DND-41 (cell line): ENCODE data around the gene MS4A4E.

Experiments used
- ATAC-seq: fragments of 200-7000 bp; cut with Tn5 transposase; 3 replicates; pipeline ENCODE4 v1.9.1; 2021; ENCODE audit warnings: low read depth; ENCODE audit not compliant: insufficient read depth
- DNase-seq: peaks from one replicate; pipeline ENCODE4 v3.0.0-alpha.2; 2020
- H2AFZ ChIP-seq: 2 replicates; pipeline ENCODE4 v1.6.0; 2012; ENCODE audit warnings: low read depth, low read length
- H3K27ac ChIP-seq: 2 replicates; pipeline ENCODE4 v1.5.1; 2012; ENCODE audit warnings: low read length, inconsistent platforms
- H3K27me3 ChIP-seq: fragments of 200-600 bp; sonication (generic); 2 replicates; pipeline ENCODE4 v1.6.0; 2012; ENCODE audit warnings: low read length, mild to moderate bottlenecking, inconsistent platforms; ENCODE audit not compliant: insufficient read depth, poor library complexity
- H3K36me3 ChIP-seq: 2 replicates; pipeline ENCODE4 v1.5.1; 2012; ENCODE audit warnings: low read length, inconsistent platforms; ENCODE audit not compliant: insufficient read depth
- H3K4me1 ChIP-seq: 2 replicates; pipeline ENCODE4 v1.5.1; 2012; ENCODE audit warnings: mild to moderate bottlenecking, low read length; ENCODE audit not compliant: insufficient read depth
- H3K4me2 ChIP-seq: 2 replicates; pipeline ENCODE4 v1.6.0; 2012; ENCODE audit warnings: mild to moderate bottlenecking, moderate library complexity, low read length, inconsistent platforms; ENCODE audit not compliant: insufficient read depth
- H3K4me3 ChIP-seq, 2 experiments: fragments of 200-600 bp in 1 of 2; shearing (Covaris generic) in 1 of 2; 2 replicates each; pipeline ENCODE4 v1.5.1; 2012 to 2016; ENCODE audit warnings: inconsistent platforms in 2 of 2, low read length in 2 of 2, mild to moderate bottlenecking in 2 of 2, low read depth in 1 of 2, moderate library complexity in 1 of 2
- H3K79me2 ChIP-seq: 2 replicates; pipeline ENCODE4 v1.6.0; 2012; ENCODE audit warnings: low read length, inconsistent platforms; ENCODE audit not compliant: insufficient read depth
- H3K9ac ChIP-seq: 2 replicates; pipeline ENCODE4 v1.6.0; 2012; ENCODE audit warnings: low read depth, mild to moderate bottlenecking, inconsistent platforms, low read length, moderate library complexity
- H3K9me3 ChIP-seq: 2 replicates; pipeline ENCODE4 v1.5.1; 2012; ENCODE audit warnings: low read length, moderate library complexity, mild to moderate bottlenecking, inconsistent platforms; ENCODE audit not compliant: insufficient read depth, severe bottlenecking
- H4K20me1 ChIP-seq: 2 replicates; pipeline ENCODE4 v1.6.0; 2012; ENCODE audit warnings: low read length; ENCODE audit not compliant: insufficient read depth
- CTCF ChIP-seq: IDR thresholded peaks from 2 replicates; pipeline ENCODE4 v1.5.1; 2012; ENCODE audit warnings: borderline replicate concordance, low read length, moderate library complexity, mild to moderate bottlenecking; ENCODE audit not compliant: poor library complexity, severe bottlenecking; ENCODE audit errors: extremely low read depth
- EZH2 ChIP-seq: IDR thresholded peaks from 3 replicates; pipeline ENCODE4 v1.6.1; 2012; ENCODE audit warnings: borderline replicate concordance, low read depth, mild to moderate bottlenecking, moderate library complexity, low read length, inconsistent platforms; ENCODE audit not compliant: severe bottlenecking

MS4A4E gene

GRCh38 chr11:60150279-60150678 is 92.7 kb downstream of the MS4A4E start:
- no peak overlapping the region for H3K4me2 ChIP-seq
- ATAC-seq: no peak

More at GRCh38 chr11:60150279-60150678, 92.7 kb downstream of the MS4A4E start:
- Histone ChIP-seq H4K20me1 (no peaks in the 10 kb centered on the region), H3K4me3 (no peak overlapping the region), H3K79me2 (no peaks in the 10 kb centered on the region), H3K9ac (no peak overlapping the region), H3K9me3 (no peaks in the 10 kb centered on the region), H2AFZ (no peak overlapping the region), H3K36me3 (no peaks in the 10 kb centered on the region), H3K4me1 (no peaks in the 10 kb centered on the region), H3K27ac (no peak overlapping the region), H3K27me3 (no peaks in the 10 kb centered on the region)
- DNase-seq: no peak
- TF ChIP-seq CTCF: no peak
- no peak for TF ChIP-seq EZH2
